ENCODE measurements around the gene FOXD3. TPM values are rescaled to one million over a fixed set of nuclear protein-coding genes. Genes with fewer than 3 reads are reported as not detected.

The FOXD3 gene
- total and polyA plus RNA-seq, 10 donors = 0.09 to 0.51 (median 0.17) TPM; not detected in 5

- intact Hi-C loops (cut with DNase I; ENCODE audit: low total_unique reads) = no loop called here
- WGBS, 5 donors = 34 to 40% (median 38%) methylated on average over 6 of the region's 6 CpGs
- DNase-seq = no peak
- Histone ChIP-seq H3K4me1 (no peaks in the 10 kb centered on the region), H3K27ac (no peak overlapping the region), H3K4me3 (no peak overlapping the region), H3K36me3 (no peaks in the 10 kb centered on the region), H3K27me3 (replicated peaks in 1 of 7) (peaks cover 0 to 38% (median 5%) of the 10 kb centered on the region in 7 donors), H3K9me3 (peaks cover 0 to 11% (median 6%) of the 10 kb centered on the region in 8 donors)
- TF ChIP-seq POLR2A (IDR thresholded peaks at IDR 0.05) (no peak), POLR2AphosphoS5 (IDR thresholded peaks at IDR 0.05) (no peak)
- TF ChIP-seq, protein P1, sequence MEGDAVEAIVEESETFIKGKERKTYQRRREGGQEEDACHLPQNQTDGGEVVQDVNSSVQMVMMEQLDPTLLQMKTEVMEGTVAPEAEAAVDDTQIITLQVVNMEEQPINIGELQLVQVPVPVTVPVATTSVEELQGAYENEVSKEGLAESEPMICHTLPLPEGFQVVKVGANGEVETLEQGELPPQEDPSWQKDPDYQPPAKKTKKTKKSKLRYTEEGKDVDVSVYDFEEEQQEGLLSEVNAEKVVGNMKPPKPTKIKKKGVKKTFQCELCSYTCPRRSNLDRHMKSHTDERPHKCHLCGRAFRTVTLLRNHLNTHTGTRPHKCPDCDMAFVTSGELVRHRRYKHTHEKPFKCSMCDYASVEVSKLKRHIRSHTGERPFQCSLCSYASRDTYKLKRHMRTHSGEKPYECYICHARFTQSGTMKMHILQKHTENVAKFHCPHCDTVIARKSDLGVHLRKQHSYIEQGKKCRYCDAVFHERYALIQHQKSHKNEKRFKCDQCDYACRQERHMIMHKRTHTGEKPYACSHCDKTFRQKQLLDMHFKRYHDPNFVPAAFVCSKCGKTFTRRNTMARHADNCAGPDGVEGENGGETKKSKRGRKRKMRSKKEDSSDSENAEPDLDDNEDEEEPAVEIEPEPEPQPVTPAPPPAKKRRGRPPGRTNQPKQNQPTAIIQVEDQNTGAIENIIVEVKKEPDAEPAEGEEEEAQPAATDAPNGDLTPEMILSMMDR (IDR thresholded peaks at IDR 0.05 in 8 of 11, conservative IDR thresholded peaks at IDR 0.05 in 3 of 11) = no peak
Measured at GRCh38 chr1:63294803-63295594, 27.4 kb upstream of the FOXD3 start.

DNA sequence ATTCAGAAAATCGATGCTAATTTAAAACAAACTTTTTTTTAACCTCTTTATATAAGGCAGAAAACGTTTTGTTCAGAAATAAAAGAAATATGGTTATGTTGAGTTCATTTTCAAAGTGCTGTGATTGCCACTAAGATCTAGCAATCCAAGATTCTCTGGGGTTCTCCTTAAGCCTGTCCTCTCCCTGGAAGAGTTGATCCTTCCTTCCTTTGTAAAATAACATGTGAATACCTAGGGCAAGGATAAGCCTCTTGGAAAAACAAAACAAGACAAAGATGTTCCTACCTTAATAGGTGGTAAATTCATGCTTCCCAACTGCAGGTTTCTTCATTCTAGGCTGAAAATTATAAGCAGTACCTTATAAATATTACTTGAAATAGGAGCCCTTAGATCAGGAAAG, 18.0 kb upstream of the FOXD3 start:
- 17 to 29% (median 22%) methylated on average over 2 of the region's 2 CpGs for whole genome bisulfite sequencing, 5 donors
- no peak overlapping the region for H3K4me3 ChIP-seq
- intact Hi-C loops (cut with DNase I; ENCODE audit: low total_unique reads) = no loop called here
- no peaks in the 10 kb centered on the region for H3K36me3 ChIP-seq
- no peak for DNase-seq
- TF ChIP-seq POLR2AphosphoS5 (IDR thresholded peaks at IDR 0.05) = no peak
- no peak for TF ChIP-seq POLR2A (IDR thresholded peaks at IDR 0.05)
- TF ChIP-seq, protein P1 (IDR thresholded peaks at IDR 0.05 in 8 of 11, conservative IDR thresholded peaks at IDR 0.05 in 3 of 11) = no peak
- H3K9me3 ChIP-seq = peaks cover 0 to 18% (median 10%) of the 10 kb centered on the region in 8 donors
- H3K4me1 ChIP-seq = no peaks in the 10 kb centered on the region
- peaks cover 0 to 75% (median 20%) of the 10 kb centered on the region in 7 donors for H3K27me3 ChIP-seq (replicated peaks in 1 of 7)
- H3K27ac ChIP-seq = no peak overlapping the region

DNA sequence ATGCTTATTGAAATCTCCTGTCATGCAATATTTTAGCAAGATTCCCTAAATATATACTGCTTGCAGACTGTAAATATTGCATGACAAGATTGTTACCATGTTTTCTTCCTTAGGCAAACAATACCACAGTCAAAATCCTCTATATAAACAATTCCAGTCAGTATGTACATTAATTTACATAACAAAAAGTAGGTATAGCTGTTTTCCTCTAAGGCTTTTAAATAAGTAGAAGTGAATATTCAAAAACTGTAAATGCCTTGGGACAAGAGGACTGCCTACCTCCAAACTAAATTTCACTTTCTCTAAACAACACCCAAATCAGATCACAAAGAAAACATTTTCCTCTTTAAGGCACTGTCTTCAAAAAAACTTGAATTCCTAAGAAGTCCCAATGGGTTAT, 17.3 kb upstream of the FOXD3 start:
- no peak for TF ChIP-seq POLR2AphosphoS5 (IDR thresholded peaks at IDR 0.05)
- TF ChIP-seq, protein P1 (IDR thresholded peaks at IDR 0.05 in 8 of 11, conservative IDR thresholded peaks at IDR 0.05 in 3 of 11) = no peak
- no peak for TF ChIP-seq POLR2A (IDR thresholded peaks at IDR 0.05)
- no peak for DNase-seq
- Histone ChIP-seq H3K4me1 (no peaks in the 10 kb centered on the region), H3K36me3 (no peaks in the 10 kb centered on the region), H3K27ac (no peak overlapping the region), H3K27me3 (replicated peaks in 1 of 7) (peaks cover 0 to 76% (median 20%) of the 10 kb centered on the region in 7 donors), H3K4me3 (no peak overlapping the region), H3K9me3 (peaks cover 0 to 18% (median 10%) of the 10 kb centered on the region in 8 donors)
- intact Hi-C loops (cut with DNase I; ENCODE audit: low total_unique reads) = no loop called here

DNA sequence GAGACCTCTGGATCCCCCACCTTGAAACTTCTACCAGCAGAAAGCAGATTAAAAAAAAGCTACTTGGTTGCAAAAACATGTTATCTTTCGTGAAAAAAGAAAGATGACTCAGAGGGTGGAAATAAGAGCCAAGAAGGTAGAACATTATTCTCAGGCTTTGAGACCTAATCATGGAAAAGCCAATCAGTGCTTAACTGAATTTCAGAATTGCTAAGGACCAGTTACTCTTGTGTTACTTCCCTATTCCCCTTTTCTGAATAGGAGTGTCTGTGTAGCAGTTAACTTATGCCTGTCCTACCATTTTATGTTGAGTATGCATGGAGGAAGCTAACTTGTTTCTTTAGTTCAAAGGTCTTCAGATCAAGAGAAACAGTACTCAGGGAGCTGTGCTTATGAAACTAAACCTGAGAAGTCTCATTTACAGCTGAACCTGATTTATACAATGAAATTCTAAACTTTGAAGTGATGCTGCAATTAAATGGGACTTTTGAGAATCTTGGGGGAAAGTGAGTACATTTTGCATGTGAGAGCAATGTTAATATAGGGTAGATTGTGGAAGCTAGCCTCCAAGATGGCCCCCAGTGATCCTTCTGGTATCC, 15.1 kb upstream of the FOXD3 start:
- DNase-seq = no peak
- no peak overlapping the region for H3K4me3 ChIP-seq
- peaks cover 0 to 18% (median 10%) of the 10 kb centered on the region in 8 donors for H3K9me3 ChIP-seq
- WGBS, 5 donors = 71 to 84% (median 80%) methylated on average over 1 of the region's 1 CpG
- H3K4me1 ChIP-seq = no peaks in the 10 kb centered on the region
- peaks cover 0 to 90% (median 20%) of the 10 kb centered on the region in 7 donors for H3K27me3 ChIP-seq (replicated peaks in 1 of 7)
- intact Hi-C loops (cut with DNase I; ENCODE audit: low total_unique reads) = no loop called here
- no peaks in the 10 kb centered on the region for H3K36me3 ChIP-seq
- no peak for TF ChIP-seq POLR2A (IDR thresholded peaks at IDR 0.05)
- H3K27ac ChIP-seq = no peak overlapping the region
